ENCODE data around the gene MARCHF10.
"Not testable (repeated sequence)": the region's sequence is repeated elsewhere in the genome, so short reads cannot be mapped to it uniquely, and the experiment has no call there.

Gene MARCHF10

DNA sequence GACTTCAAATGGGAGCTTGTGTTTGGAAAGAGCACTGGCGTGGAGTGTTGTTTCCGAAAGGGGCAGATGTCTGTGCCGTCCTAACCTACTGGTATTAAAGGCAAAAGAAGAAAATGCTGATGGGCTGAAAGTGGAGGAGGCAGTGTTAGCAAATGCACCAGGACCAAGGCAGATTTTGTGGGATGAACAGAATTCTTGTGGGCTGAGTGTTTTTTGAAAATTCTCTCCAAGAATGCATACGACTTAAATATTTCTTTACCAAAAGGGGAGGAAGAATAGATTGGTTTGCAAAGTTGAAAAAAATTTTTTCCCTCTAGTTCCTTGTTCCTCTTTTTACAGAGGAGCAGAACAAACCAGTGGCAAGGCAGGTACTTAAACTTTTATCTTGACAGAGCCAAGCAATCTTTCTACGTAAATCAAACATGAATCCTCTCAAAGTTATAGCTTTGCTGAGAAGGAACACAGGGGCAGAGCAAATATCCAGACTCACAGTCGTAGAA lies 16.8 kb downstream of the MARCHF10 start:
- in situ Hi-C loops (cut with MboI; ENCODE audit: low sequenced_read_pairs), result no loop called here

DNA sequence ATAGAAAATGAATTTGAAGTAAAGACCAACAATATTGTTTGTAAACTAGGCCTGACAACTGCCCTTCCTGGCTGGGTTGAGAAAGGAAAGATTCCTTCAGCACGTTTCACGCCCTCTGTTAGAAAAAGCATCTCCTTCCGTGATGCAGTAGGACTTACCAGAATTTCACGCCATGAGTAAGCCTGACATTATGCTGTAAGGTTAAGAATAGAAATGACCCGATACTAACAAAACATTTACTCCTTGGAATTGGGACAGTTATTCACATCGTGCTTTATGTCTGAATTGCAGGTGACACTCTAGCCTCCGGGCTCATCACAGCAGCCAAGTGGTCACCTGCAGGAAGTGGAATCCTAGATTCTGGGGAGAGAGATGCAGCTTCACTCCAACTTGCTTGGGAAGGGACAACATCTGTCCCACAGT lies 17.5 kb downstream of the MARCHF10 start:
- in situ Hi-C loops (cut with MboI; ENCODE audit: low sequenced_read_pairs), result no loop called here

DNA sequence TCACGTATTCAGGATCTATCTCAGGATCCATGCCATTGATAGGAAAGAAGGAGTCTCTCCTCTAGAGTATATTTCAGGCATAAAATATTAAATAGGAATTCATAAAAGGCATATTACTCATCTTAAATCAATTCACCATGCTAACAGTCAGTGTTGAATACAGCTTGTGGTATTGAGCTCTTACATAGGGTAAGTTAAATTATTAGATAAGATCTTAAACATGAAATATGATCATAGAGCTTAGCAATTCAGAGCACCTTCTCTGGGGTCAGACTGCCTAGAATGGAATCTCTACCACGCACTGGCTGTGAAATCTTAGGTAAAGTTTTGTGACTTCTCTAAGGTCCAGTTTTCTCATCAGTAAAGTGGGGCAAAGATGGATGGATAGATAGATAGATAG lies 20.7 kb downstream of the MARCHF10 start:
- in situ Hi-C loops (cut with MboI; ENCODE audit: low sequenced_read_pairs), result no loop called here

DNA sequence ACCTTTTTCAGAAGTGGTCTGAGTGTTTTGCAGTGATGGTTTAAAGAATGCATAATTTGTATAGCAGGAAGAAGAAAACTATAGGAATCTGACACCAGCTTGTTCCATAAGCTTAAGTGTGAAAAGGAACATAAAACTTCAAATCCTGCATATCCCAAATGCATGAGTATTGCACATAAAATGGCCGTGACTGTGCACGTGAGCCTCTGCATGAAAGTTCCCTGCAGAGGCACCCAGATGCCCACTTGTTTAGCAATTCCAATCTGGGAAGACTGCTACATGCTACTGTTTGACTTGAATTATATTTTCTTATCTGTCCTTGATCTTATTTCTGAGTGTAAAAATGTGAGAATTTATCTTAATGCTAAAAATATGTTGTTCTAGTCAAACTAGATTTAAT lies 21.5 kb downstream of the MARCHF10 start:
- in situ Hi-C loops (cut with MboI; ENCODE audit: low sequenced_read_pairs), result no loop called here

DNA sequence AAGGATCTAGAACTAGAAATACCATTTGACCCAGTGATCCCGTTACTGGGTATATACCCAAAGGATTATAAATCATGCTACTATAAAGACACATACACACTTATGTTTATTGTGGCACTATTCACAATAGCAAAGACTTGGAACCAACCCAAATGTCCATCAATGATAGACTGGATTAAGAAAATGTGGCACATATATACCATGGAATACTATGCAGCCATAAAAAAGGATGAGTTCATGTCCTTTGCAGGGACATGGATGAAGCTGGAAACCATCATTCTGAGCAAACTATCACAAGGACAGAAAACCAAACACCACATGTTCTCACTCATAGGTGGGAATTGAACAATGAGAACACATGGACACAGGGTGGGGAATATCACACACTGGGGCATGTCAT lies 22.1 kb downstream of the MARCHF10 start:
- in situ Hi-C loops (cut with MboI; ENCODE audit: low sequenced_read_pairs), result not testable (repeated sequence)

DNA sequence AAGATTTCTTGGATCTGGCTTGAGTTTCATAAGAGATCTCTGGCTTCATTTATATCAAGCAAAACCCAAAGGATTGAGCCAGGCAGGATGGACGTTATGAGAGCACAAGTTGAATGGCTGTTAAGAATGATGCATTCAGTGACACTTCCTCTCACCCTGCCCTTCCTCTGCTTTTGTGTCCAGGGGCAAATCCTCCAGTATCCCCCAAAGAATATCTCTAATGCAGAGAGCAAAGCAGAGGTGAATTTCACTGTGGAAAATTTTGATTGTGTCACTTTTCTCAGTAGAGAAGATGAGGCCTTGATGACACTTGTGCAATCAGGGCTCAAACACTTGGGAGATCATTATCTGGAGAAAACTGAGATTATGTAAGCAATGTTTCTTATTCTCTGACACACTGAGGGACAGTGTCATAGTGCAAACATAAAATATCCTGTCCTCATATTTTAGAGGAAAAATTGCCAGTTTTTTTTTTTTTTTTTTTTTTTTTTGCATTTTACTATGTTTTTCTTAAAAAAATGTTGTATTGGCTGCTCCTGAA lies 25.3 kb downstream of the MARCHF10 start:
- in situ Hi-C loops (cut with MboI; ENCODE audit: low sequenced_read_pairs), result no loop called here

DNA sequence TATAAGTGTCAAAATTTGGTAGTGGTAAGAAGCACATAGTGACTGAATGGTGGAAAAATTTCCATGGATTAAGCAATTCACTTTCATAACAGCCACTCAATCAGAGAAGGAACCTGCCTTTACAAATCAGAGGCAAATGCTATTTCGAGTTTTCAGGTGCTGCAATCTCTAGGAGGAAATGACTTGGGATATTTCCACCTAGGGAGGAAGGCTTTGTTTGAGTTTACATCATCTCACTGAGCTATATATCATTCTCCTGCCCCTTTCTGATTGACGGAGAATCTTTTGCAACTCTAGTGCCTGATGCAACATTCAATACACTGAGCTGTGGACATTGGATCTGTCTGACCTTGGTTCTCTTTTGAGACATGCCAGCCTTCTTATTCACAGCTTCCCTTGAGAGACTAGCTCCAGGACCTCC lies 26.3 kb downstream of the MARCHF10 start:
- in situ Hi-C loops (cut with MboI; ENCODE audit: low sequenced_read_pairs), result no loop called here

DNA sequence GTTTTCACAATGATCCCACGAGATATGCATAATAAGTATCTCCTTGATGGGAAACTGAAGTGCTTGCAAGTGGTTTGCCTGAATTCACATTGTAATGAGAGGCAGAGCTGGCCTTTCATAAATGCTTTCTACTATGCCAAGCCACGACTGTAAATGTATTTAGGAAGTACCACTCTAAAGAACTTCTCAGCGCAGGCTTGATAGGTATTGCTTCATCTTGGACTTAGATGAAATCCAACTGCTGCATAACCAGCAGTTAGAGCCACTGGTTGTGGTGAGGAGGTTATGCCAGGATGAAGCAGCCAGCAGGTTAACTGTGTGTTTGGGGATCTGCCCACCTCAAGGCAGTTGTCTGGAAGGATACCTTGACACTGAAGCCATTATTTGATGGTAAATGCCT lies 26.8 kb downstream of the MARCHF10 start:
- in situ Hi-C loops (cut with MboI; ENCODE audit: low sequenced_read_pairs), result no loop called here

DNA sequence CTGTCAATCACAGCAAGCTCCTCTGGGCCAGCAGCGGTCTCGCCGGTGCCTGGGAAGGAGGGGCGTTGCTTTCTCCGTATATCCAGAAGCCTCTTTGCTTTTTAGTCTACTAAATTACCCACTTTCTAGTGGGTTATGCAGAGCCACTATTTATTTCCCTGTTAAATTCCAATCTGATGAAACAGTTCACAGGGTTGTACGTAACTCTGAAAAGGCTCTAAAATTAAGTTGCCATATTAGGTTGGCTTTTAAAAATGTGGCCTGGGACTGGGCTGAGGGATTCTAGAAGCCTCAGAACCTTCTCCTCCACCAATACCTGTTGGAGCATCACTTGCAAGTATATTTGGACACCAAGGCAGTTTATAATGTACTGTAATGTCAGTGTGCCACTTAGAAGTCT lies 27.2 kb downstream of the MARCHF10 start:
- in situ Hi-C loops (cut with MboI; ENCODE audit: low sequenced_read_pairs), result no loop called here

DNA sequence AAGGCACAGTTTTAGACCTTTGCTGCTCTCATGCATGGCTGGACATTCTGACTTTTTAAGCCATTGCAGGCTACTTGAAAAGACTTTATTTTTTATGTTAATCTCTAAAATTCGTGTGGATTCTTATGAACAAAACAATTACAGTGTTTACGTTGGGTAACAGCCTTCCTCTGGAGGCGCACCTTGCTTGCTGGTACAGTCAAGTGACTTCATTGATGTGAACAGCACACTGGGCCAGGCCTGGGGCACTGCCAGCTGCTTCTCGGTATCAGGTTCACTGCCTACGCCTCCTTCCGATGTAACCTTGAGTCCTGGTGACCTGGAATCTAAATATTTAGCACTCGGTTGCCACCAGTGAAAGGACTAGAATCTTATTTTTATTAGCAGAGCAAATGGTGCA lies 27.8 kb downstream of the MARCHF10 start:
- in situ Hi-C loops (cut with MboI; ENCODE audit: low sequenced_read_pairs), result no loop called here

DNA sequence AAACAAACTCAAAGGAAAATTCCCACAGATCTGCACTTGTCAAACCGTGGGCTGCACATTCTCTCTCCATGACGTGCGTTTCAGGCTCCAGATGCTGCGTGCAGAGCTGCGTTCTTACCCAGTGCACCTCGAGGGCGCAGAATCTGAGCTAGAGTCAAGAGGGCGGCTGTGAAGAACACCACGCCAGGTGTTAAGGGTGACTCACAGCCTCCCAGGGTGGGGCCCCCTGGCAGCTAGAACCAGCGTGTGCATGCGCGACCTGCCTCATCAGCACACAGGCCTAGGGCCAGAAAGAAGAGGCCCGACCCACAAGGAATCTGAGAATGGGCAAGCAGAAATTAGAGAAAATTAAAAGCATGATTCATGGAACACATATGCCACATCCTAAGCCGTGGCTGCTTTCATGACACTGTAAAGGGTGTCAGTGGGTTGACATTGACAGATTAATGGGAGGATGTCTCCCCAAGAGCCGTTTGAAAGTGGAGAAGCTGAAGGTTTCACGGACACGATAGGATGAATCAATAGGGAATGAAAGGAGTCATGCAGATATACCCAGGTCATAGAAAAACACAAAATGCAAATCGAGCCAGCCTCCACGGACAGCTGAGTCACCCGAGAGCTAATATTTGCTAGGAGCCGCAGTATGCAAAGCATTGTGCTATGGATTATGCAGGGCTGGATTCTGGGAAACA lies 29.0 kb downstream of the MARCHF10 start:
- in situ Hi-C loops (cut with MboI; ENCODE audit: low sequenced_read_pairs), result no loop called here

DNA sequence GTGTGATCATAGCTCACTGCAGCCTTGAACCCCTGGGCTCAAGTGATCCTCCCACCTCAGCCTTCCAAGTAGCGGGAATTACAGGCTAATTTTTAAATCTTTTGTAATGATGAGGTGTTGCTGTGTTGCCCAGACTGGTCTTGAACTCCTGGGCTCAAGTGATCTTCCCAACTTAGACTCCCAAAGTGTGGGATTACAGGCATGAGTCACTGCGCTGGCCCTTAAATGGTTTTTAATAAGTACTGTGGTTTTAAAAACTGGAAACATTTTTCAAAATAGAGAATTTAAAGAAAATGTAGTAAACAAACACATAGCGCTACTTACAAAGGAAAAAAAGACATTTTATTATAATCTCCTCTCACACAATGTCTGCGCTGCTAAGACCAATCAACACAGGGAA lies 32.2 kb downstream of the MARCHF10 start:
- in situ Hi-C loops (cut with MboI; ENCODE audit: low sequenced_read_pairs), result no loop called here

DNA sequence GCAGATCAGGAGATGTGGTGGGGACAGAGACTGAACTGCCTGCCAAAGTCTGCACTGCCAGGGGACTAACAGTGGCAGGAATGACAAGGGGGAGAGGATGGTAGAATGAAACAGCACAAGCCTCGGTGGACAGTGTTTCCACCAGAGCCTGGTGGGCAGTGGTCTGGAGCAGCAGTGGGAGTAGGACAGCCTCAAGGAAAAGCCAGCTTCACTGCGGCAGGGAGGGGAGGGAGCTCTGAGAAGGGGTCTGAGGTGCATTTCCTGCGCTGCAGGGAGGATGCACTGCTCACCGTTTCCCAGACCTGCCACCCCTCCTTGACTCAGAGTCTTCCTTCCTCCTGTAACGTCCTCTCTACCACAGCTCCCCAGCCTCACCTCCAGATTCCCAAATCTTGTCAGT lies 33.8 kb downstream of the MARCHF10 start:
- in situ Hi-C loops (cut with MboI; ENCODE audit: low sequenced_read_pairs), result no loop called here

DNA sequence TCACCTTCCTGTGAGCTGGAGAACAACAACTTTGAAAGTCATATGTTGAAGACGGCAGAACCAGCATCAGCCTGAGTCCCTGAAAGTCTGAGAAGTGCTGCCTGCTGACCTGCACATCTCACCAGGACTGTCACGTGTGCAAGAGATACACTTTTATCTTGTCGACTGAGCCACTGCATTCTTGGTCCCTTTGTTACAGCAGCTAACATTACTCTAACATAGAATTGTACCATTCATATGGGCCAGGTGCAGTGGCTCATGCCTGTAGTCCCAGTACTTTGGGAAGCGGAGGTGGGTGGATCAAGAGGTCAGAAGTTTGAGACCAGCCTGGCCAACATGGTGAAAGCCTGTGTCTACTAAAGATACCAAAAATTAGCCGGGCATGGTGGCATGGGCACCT lies 40.1 kb downstream of the MARCHF10 start:
- in situ Hi-C loops (cut with MboI; ENCODE audit: low sequenced_read_pairs), result no loop called here

DNA sequence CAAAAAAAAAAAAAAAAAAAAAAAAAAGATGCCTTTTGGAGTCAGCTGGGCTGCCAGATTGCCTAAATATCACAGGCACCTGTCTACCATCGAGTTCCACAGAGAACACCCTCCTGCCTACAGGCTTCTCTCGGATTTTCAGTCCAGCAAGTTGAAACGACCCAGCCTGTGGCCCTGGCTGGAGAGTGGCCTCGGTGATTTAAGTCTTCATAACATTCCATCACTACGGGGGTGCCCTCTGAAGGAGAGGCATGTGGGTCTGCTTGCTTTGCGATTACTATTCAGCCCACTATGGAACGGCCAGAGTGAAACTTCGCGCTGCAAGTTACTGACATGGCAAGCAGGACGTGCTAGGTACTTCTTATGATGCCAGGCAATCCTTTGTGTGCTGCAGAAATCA lies 42.8 kb downstream of the MARCHF10 start:
- in situ Hi-C loops (cut with MboI; ENCODE audit: low sequenced_read_pairs), result no loop called here

DNA sequence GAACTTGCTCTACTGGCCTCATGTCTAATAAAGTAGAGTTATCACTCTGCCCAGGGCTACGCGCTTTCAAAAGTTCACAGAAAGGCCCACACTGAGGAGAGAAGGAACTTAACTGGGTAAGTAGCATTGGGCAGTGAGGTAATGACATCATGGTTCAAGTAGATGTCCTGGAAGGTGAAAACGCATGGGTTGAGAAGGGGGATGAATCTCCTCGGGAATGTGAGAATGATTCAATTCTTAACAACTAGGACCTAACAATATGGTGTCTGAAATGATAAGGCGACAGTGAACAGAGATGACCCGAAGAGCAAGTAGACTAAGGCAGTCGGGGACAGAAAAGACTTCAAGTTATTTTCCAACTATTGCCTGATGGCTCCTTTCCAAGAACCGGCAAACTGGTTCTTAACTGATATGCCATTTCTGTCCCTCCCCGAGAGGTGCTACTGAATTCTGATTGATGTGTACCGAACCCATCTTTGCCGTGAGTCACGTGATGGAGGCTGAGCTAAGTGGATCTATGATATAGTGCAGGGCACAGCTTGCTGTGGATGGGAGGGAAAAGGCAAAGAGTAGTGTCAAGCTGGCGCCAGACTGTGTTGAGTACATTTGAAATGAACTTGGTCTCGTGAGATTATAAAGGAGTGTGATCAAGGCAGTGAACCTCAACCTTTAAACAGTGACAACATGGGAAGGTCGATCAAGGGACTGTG lies 44.1 kb downstream of the MARCHF10 start:
- in situ Hi-C loops (cut with MboI; ENCODE audit: low sequenced_read_pairs), result no loop called here

DNA sequence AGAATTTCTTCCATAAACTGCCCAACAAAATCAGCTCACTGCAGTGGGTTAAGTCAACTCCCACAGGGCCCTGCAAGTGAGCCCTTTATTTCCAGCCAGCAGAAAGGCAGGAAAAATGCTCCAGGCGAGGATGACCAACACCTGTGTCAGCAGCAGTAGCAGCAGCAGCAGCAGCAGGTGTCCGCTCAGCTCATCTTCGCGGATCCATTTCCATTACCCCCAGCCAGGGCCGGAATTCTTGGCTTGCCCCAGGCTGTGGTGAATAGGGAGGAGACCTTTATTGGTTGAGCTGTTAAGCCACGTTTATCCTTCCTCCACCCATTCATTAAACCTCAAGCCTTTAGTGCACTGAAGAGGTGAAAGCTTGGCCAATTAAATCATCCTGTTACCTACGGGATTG lies 46.2 kb downstream of the MARCHF10 start:
- in situ Hi-C loops (cut with MboI; ENCODE audit: low sequenced_read_pairs), result no loop called here

DNA sequence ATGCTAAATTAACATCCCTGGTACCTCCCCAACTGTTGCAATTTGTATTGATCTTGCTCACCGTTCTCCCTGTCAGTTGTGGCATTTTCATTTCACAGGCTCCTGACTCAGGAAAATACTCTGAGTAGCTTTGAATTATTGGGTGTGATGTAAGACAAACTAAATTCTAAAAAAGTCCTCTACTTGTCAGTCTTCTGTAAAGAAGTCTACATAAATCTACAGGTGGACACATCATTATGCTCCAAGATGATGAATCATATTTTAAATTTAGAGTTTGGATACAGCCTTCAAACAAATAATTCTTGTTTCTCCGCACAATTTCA lies 47.2 kb downstream of the MARCHF10 start:
- in situ Hi-C loops (cut with MboI; ENCODE audit: low sequenced_read_pairs), result no loop called here

DNA sequence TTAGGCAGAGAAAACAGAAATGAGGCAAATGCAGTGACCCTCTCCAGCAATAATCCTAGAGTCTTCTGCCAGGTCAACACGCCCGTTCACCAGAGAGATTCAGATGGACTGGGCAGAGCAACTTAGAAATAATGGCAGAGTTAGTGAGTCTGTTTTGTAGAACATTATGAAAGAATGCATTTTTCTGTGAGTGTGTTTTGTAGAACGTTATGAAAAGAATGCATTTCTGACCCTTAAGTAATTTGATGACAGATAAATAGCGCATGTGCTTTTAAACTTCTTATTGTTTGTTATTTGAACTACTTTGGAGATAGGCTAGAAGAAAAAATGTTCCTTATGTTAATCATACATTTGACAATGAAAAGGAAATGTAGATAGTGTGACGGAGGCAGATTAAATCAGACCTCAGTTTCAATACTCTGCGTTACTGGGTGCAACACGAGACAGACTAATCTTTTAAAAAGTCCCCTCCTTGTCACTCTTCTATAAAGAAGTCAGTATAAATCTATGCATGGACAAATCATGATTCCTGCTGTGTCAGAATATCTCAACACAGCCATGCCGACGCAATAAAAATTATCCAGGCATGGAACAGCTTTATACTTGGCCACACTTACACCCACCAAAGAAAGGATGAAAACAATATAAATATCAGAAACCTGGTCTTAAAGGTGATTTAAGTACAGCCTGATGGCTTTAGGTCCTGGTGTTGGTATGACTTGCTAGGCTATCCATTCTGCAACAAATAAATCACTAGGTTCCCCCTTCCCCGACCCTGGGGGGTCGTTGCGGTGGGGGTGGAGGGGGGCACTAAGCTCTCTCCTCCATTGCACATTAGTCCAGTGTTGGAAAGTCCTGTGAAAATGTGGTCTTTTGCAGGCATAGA lies 47.8 kb downstream of the MARCHF10 start:
- in situ Hi-C loops (cut with MboI; ENCODE audit: low sequenced_read_pairs), result no loop called here

DNA sequence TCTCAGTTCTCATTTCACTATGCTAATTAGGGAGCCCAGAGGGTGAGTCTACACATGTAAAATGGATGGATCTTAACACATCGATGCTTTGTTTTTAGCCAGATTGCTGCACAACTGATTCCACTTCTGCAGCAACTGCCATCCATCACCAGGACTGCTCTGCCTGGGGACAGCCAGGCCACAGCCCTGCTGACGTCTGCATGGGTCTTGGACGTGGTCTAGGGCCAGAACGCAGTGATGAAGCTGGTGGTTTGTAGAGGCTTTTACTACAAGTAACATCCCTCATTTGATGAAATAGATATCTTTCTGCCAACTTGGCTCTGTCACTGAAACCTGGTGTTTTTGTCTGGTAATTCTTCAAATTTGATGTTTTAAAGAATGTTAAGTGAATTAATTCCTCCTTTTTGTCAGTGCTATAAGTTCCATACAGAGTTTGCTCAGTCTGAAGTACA lies 50.6 kb downstream of the MARCHF10 start:
- in situ Hi-C loops (cut with MboI; ENCODE audit: low sequenced_read_pairs), result no loop called here

DNA sequence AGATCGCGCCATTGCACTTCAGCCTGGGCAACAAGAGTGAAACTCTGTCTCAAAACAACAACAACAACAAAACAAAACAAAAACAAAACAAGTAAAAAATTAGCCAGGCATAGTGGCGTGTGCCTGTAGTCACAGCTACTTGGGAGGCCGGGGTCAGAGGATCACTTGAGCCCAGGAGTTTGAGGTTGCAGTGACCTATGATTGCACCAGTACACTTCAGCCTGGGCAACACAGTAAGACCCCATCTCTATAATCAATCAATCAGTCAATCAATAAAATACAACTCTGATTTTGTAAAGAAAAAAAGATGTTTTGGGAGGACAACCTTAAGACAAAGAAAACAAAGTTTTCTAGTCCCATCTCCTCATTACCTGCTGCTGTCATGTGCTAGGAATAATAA lies 51.9 kb downstream of the MARCHF10 start:
- in situ Hi-C loops (cut with MboI; ENCODE audit: low sequenced_read_pairs), result no loop called here

Data from HL-60/S4 treated with retinoic acid at 250 ng/mL for 4 days and 3 days (cell line).